Heart right ventricle (tissue), 16 donors: ENCODE results near the gene CMIP. TPM values are rescaled to one million over a fixed set of nuclear protein-coding genes. Genes with fewer than 3 reads are reported as not detected.

ENCODE experiments used
- ATAC-seq, 8 donors: fragments of 200-7000 bp; cut with Tn5 transposase; one replicate each; pipeline ENCODE4 v1.9.1; 2020; ENCODE audit warnings: mild to moderate bottlenecking in 8 of 8, moderate library complexity in 8 of 8, moderate number of reproducible peaks in 1 of 8
- DNase-seq, 2 donors: peaks; one replicate each; pipeline ENCODE4 v3.0.0-alpha.2; 2020
- H3K27ac ChIP-seq, 10 donors: fragments of 200-600 bp; sonication (generic) in 2 of 10; one replicate each; pipeline versions ENCODE4 v1.5.0 to v1.8.0; 2020 to 2022; ENCODE audit warnings: mild to moderate bottlenecking in 3 of 10
- H3K27me3 ChIP-seq, 7 donors: fragments of 200-600 bp; one replicate each; pipeline ENCODE4 v1.8.0; 2021 to 2022; ENCODE audit warnings: mild to moderate bottlenecking in 2 of 7
- H3K36me3 ChIP-seq, 9 donors: fragments of 200-600 bp; sonication (generic) in 1 of 9; one replicate each; pipeline versions ENCODE4 v1.5.0 to v1.8.0; 2020 to 2022; ENCODE audit warnings: mild to moderate bottlenecking in 2 of 9
- H3K4me1 ChIP-seq, 9 donors: fragments of 200-600 bp; sonication (generic) in 1 of 9; one replicate each; pipeline versions ENCODE4 v1.5.0 to v1.8.0; 2020 to 2022; ENCODE audit warnings: mild to moderate bottlenecking in 4 of 9
- H3K4me3 ChIP-seq, 10 donors: fragments of 200-600 bp; sonication (generic) in 2 of 10; one replicate each; pipeline versions ENCODE4 v1.5.0 to v1.8.0; 2020 to 2022; ENCODE audit warnings: mild to moderate bottlenecking in 7 of 10, moderate library complexity in 2 of 10
- H3K9me3 ChIP-seq, 11 donors: fragments of 200-600 bp in 10 of 11; sonication (generic) in 2 of 11; one replicate each; pipeline versions ENCODE4 v1.5.0 to v1.8.0; 2013 to 2022; ENCODE audit warnings: mild to moderate bottlenecking in 2 of 11, control low read depth in 1 of 11, moderate library complexity in 1 of 11
- CTCF ChIP-seq, 9 donors: fragments of 200-600 bp; sonication (generic) in 2 of 9; IDR thresholded peaks; one replicate each; pipeline versions ENCODE4 v1.5.0 to v1.8.0; 2021 to 2022; ENCODE audit warnings: antibody characterized with exemption in 9 of 9, mild to moderate bottlenecking in 5 of 9, moderate library complexity in 1 of 9
- WGBS, 2 donors: extraction: QIAGEN DNeasy Blood & Tissue Kit; methylation state at CpG; one replicate each; pipeline ENCODE4 v1.1.7; 2013; ENCODE audit warnings: inconsistent platforms in 1 of 2; 5-methylcytosine and 5-hydroxymethylcytosine counted together
- intact Hi-C, 10 donors: fragments of 100-400 bp; cut with DNase I; formaldehyde crosslinking; loops; one replicate each; pipeline versions ENCODE4 v1.11.1 to v1.14.2; 2022
- polyA plus RNA-seq, 2 donors: library from polyadenylated mRNA; stranded (reverse); fragments of 200-250 nt; gene quantifications; one replicate each; pipeline ENCODE4 v1.2.3, GENCODE V29; 2013
- total RNA-seq, 10 donors: library from RNA; stranded (reverse); fragmentation: NEBNext Ultra II Directional in 3 of 10; extraction: Animal tissue kit (Norgen Biotek cat#: 25700) in 3 of 10; gene quantifications; one replicate each; pipeline versions ENCODE4 v1.2.1 to v1.2.4, GENCODE V29; 2021 to 2023
- donor health status: Arrhythmogenic right ventricular cardiomyopathy.
- donor health status: ischemic (EF 13 %, LVEDD 7.1; RV severe dilation, severe dysfunction).
- donor health status: healthy with polysubstance abuse.
- donor health status: DM: no; HTN: yes; CAD: no.
- donor health status: DM: no; HTN: no; CAD: no.
- donor health status: ischemic (EF 25% LVEDD 6.9; RV normal size, moderate dysfunction).
- donor health status: ischemic (EF 25% LVEDD 5.7; RV mildly dilated, moderate dysfunction).
- donor health status: healthy.
- donor health status: DM: yes; HTN: yes; CAD: no.
- donor health status: Ischemic cardiomyopathy.
- donor health status: ischemic (EF 35%, LVEDD 5.7; RV mildly dilated, moderate dysfunction).
- donor health status: nonischemic (EF 11% LVEDD 7.7; RV severe dilation, severe dysfunction).
- donor health status: DM: yes; HTN: yes; CAD: no.
- donor health status: PGD.
- donor health status: ischemic (EF 29% LVEDD 5.4; RV normal size, mild dysfunction).
- donor health status: nonischemic (EF 23%, LVEDD 6.1; RV moderate dilation, normal function).

The CMIP gene
- total and polyA plus RNA-seq, 12 donors: 5.4 to 32.8 (median 13.0) TPM

- H3K27me3 ChIP-seq: no peaks in the 10 kb centered on the region
- H3K4me3 ChIP-seq: no peak overlapping the region
- peaks cover 0 to 15% (median 8%) of the 10 kb centered on the region in 9 donors for H3K4me1 ChIP-seq
- intact Hi-C loops: no loop called here
- no peak overlapping the region for H3K27ac ChIP-seq
- WGBS, 2 donors: 94 to 95% methylated on average over 13 of the region's 13 CpGs
- ATAC-seq (no peak), DNase-seq (no peak)
- H3K36me3 ChIP-seq: peaks cover 0 to 66% (median 0%) of the 10 kb centered on the region in 9 donors
- no peaks in the 10 kb centered on the region for H3K9me3 ChIP-seq
- no peak for TF ChIP-seq CTCF (IDR thresholded peaks at IDR 0.05)
Measured at GRCh38 chr16:81684242-81684837, 239.7 kb downstream of the CMIP start.

- 82 to 86% methylated on average over 12 of the region's 12 CpGs for WGBS, 2 donors
Measured at GRCh38 chr16:81684901-81685300, 240.3 kb downstream of the CMIP start.

GRCh38 chr16:81686391-81687130, 242.0 kb downstream of the CMIP start:
- intact Hi-C loops: no loop called here
- no peak for DNase-seq
- ATAC-seq: peak in 5 of 8 donors; percentile 20 to 61 (median 34)
- no peak for TF ChIP-seq CTCF (IDR thresholded peaks at IDR 0.05)
- Histone ChIP-seq H3K36me3 (peaks cover 0 to 51% (median 0%) of the 10 kb centered on the region in 9 donors), H3K27me3 (no peaks in the 10 kb centered on the region), H3K4me1 (no peaks in the 10 kb centered on the region), H3K27ac (no peak overlapping the region), H3K4me3 (no peak overlapping the region), H3K9me3 (no peaks in the 10 kb centered on the region)
- 80 to 82% methylated on average over 24 of the region's 24 CpGs for WGBS, 2 donors

More at GRCh38 chr16:81684901-81685300, 240.3 kb downstream of the CMIP start:
- H3K27ac ChIP-seq: no peak overlapping the region
- intact Hi-C loops: no loop called here
- TF ChIP-seq CTCF (IDR thresholded peaks at IDR 0.05): no peak
- no peak overlapping the region for H3K4me3 ChIP-seq
- DNase-seq: no peak
- peaks cover 0 to 10% (median 7%) of the 10 kb centered on the region in 9 donors for H3K4me1 ChIP-seq
- H3K9me3 ChIP-seq: no peaks in the 10 kb centered on the region
- peak in 1 of 8 donors; percentile 12 for ATAC-seq
- H3K27me3 ChIP-seq: no peaks in the 10 kb centered on the region
- peaks cover 0 to 60% (median 0%) of the 10 kb centered on the region in 9 donors for H3K36me3 ChIP-seq

- DNase-seq (no peak), ATAC-seq (peak in 1 of 8 donors; percentile 38)
- H3K27ac ChIP-seq: no peak overlapping the region
- 97 to 98% methylated on average over 7 of the region's 7 CpGs for WGBS, 2 donors
- no peaks in the 10 kb centered on the region for H3K27me3 ChIP-seq
- H3K36me3 ChIP-seq: peaks cover 0 to 51% (median 4%) of the 10 kb centered on the region in 9 donors
- intact Hi-C loops: no loop called here
- TF ChIP-seq CTCF (IDR thresholded peaks at IDR 0.05): no peak
- no peaks in the 10 kb centered on the region for H3K4me1 ChIP-seq
- H3K4me3 ChIP-seq: no peak overlapping the region
- no peaks in the 10 kb centered on the region for H3K9me3 ChIP-seq
Measured at GRCh38 chr16:81687131-81687456, 242.5 kb downstream of the CMIP start.
